Endothelial cell of umbilical vein (primary cell): ENCODE measurements around the gene PPP1R12C. TPM values are rescaled to one million over a fixed set of nuclear protein-coding genes. Genes with fewer than 3 reads are reported as not detected.
A peak's percentile ranks its signal among the peaks of the same experiment; 100 is the strongest.

Source experiments
- BruUV-seq: library from RNA; stranded (reverse); fragments of 400-500 nt; replicated peaks from 2 replicates; lab custom pipeline; 2021; lab: Mats Ljungman, UMichigan
- CTCF ChIA-PET: fragments of 300-600, 350-600 bp; sonication (Branson Sonifier 250); formaldehyde crosslinking; loops from one replicate; lab custom pipeline; 2021; ENCODE audit warnings: antibody characterized with exemption, inconsistent platforms; lab: Charles Lee
- POLR2A ChIA-PET: fragments of 300-600, 350-600 bp; sonication (Branson Sonifier 250); formaldehyde crosslinking; loops from one replicate; lab custom pipeline; 2021; ENCODE audit warnings: antibody characterized with exemption, inconsistent platforms; lab: Charles Lee
- DNase-seq: peaks from one replicate; pipeline ENCODE4 v3.0.0-alpha.2; 2011; ENCODE audit warnings: low read depth, low spot score
- FAIRE-seq: peaks from 2 replicates; lab custom pipeline; 2011; peaks lifted over from hg19 to GRCh38; lab: Jason Lieb, UNC
- H2AFZ ChIP-seq: 2 replicates; pipeline ENCODE4 v1.6.0; 2012; ENCODE audit warnings: low read depth, low read length, control low read depth, inconsistent platforms
- H3K27ac ChIP-seq: 2 replicates; pipeline ENCODE4 v1.5.1; 2011; ENCODE audit warnings: low read depth, mild to moderate bottlenecking, control low read depth, low read length, moderate library complexity; ENCODE audit not compliant: insufficient read depth
- H3K27me3 ChIP-seq, 2 experiments: 2 replicates each; pipeline versions ENCODE4 v1.6.0 to v1.6.1; 2011; ENCODE audit warnings: low read length in 2 of 2, mixed read lengths in 1 of 2; ENCODE audit not compliant: control insufficient read depth in 2 of 2, insufficient read depth in 2 of 2
- H3K36me3 ChIP-seq, 2 experiments: 2 replicates in 1 of 2; 3 replicates in 1 of 2; pipeline ENCODE4 v1.5.1; 2011; ENCODE audit warnings: low read length in 2 of 2, mild to moderate bottlenecking in 1 of 2, moderate library complexity in 1 of 2; ENCODE audit not compliant: control insufficient read depth in 2 of 2, insufficient read depth in 2 of 2; ENCODE audit errors: extremely low read depth in 1 of 2
- H3K4me1 ChIP-seq: 3 replicates; pipeline ENCODE4 v1.5.1; 2011; ENCODE audit warnings: mild to moderate bottlenecking, low read length; ENCODE audit not compliant: control insufficient read depth, insufficient read depth; ENCODE audit errors: extremely low read depth
- H3K4me2 ChIP-seq: 2 replicates; pipeline ENCODE4 v1.6.1; 2011; ENCODE audit warnings: low read length, control low read depth, mixed read lengths; ENCODE audit not compliant: insufficient read depth
- H3K4me3 ChIP-seq, 3 experiments: fragments of 200-600 bp in 1 of 3; sonication (generic), shearing (Covaris generic) in 1 of 3; replicated peaks in 1 of 3; 2 replicates each; pipeline ENCODE4 v1.5.1; 2011 to 2016; ENCODE audit warnings: control low read depth in 3 of 3, low read length in 3 of 3, mild to moderate bottlenecking in 2 of 3, inconsistent platforms in 1 of 3, low read depth in 1 of 3, moderate library complexity in 1 of 3; ENCODE audit not compliant: insufficient read depth in 1 of 3
- H3K79me2 ChIP-seq: 2 replicates; pipeline ENCODE4 v1.6.0; 2012; ENCODE audit warnings: low read length, inconsistent platforms; ENCODE audit not compliant: control insufficient read depth, insufficient read depth
- H3K9ac ChIP-seq: replicated peaks from 2 replicates; pipeline ENCODE3; 2011; ENCODE audit warnings: low read length, control low read depth; ENCODE audit not compliant: insufficient read depth; ENCODE audit errors: extremely low read depth
- H3K9me1 ChIP-seq: replicated peaks from 3 replicates; pipeline ENCODE4 v1.6.0; 2011; ENCODE audit warnings: mild to moderate bottlenecking, low read length; ENCODE audit not compliant: control insufficient read depth, insufficient read depth; ENCODE audit errors: extremely low read depth
- H3K9me3 ChIP-seq: replicated peaks from 2 replicates; pipeline ENCODE4 v1.5.1; 2012; ENCODE audit warnings: low read length, inconsistent platforms; ENCODE audit not compliant: control insufficient read depth, insufficient read depth
- H4K20me1 ChIP-seq: replicated peaks from 2 replicates; pipeline ENCODE3; 2011; ENCODE audit warnings: mild to moderate bottlenecking, low read length; ENCODE audit not compliant: control insufficient read depth, insufficient read depth; ENCODE audit errors: extremely low read depth
- FOS ChIP-seq: IDR thresholded peaks from 2 replicates; pipeline ENCODE4 v1.6.1; 2011; ENCODE audit warnings: mild to moderate bottlenecking, low read length, moderate library complexity, borderline replicate concordance; ENCODE audit not compliant: insufficient read depth
- dilution Hi-C: fragments of 300-500 bp; cut with MboI; formaldehyde crosslinking; loops from one replicate; pipeline ENCODE4 v1.15.0; 2019; ENCODE audit warnings: low sequenced_read_pairs; ENCODE audit not compliant: extremely low pct_ligation_motif_present
- intact Hi-C: fragments of 100-400 bp; cut with micrococcal nuclease; formaldehyde crosslinking; loops from one replicate; pipeline ENCODE4 v1.10.0; 2022
- polyA plus RNA-seq, 4 experiments: library from polyadenylated mRNA; depleted of rRNA in 3 of 4; stranded (reverse) in 3 of 4; unstranded in 1 of 4; fragments of >200 nt; gene quantifications; 2 replicates each; pipeline versions ENCODE4 v1.2.1 to v1.2.3, GENCODE V29; 2011 to 2012; ENCODE audit warnings: missing spikeins in 1 of 4
- total RNA-seq: library from RNA; stranded (reverse); gene quantifications from 2 replicates; pipeline ENCODE4 v1.2.3, GENCODE V29; 2021
- TF ChIP-seq, protein P1 (sequence below), 2 donors: IDR thresholded peaks; 1 replicate in 1 of 2; 2 replicates in 1 of 2; pipeline ENCODE4 v1.5.1; 2011; ENCODE audit warnings: low read length in 2 of 2, mild to moderate bottlenecking in 2 of 2, moderate library complexity in 2 of 2, control low read depth in 1 of 2, inconsistent platforms in 1 of 2, low read depth in 1 of 2; ENCODE audit not compliant: insufficient read depth in 1 of 2; ENCODE audit errors: extremely low read depth in 1 of 2

The PPP1R12C gene
- total and polyA plus RNA-seq, 2 donors (not counting 3 experiments of a cell fraction or from before 2014, with no cell fraction given), result 69.5 to 149 TPM

GRCh38 chr19:55088543-55089341 lies 28.7 kb downstream of the PPP1R12C start:
- Histone ChIP-seq H3K4me3 (peak overlapping the region in 2 of 3 experiments; percentile 55 to 77), H3K9ac (peak overlapping the region; percentile 34), H3K79me2 (peaks cover 5% of the 10 kb centered on the region), H3K9me1 (no peaks in the 10 kb centered on the region), H4K20me1 (no peaks in the 10 kb centered on the region), H3K4me2 (peak overlapping the region; percentile 75), H3K27me3 (no peaks in the 10 kb centered on the region), H3K9me3 (no peaks in the 10 kb centered on the region), H3K27ac (peak overlapping the region; percentile 67), H3K36me3 (peaks cover 2 to 19% of the 10 kb centered on the region in 2 experiments), H2AFZ (no peak overlapping the region), H3K4me1 (peaks cover 18% of the 10 kb centered on the region)
- BruUV-seq, result no TSS peak
- DNase-seq (peak; percentile 70), FAIRE-seq (peak; percentile 82)
- TF ChIP-seq, protein P1, sequence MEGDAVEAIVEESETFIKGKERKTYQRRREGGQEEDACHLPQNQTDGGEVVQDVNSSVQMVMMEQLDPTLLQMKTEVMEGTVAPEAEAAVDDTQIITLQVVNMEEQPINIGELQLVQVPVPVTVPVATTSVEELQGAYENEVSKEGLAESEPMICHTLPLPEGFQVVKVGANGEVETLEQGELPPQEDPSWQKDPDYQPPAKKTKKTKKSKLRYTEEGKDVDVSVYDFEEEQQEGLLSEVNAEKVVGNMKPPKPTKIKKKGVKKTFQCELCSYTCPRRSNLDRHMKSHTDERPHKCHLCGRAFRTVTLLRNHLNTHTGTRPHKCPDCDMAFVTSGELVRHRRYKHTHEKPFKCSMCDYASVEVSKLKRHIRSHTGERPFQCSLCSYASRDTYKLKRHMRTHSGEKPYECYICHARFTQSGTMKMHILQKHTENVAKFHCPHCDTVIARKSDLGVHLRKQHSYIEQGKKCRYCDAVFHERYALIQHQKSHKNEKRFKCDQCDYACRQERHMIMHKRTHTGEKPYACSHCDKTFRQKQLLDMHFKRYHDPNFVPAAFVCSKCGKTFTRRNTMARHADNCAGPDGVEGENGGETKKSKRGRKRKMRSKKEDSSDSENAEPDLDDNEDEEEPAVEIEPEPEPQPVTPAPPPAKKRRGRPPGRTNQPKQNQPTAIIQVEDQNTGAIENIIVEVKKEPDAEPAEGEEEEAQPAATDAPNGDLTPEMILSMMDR (IDR thresholded peaks at IDR 0.05; ENCODE audit: extremely low read depth in 1 of 2, insufficient read depth in 1 of 2, low read depth in 1 of 2, low read length in 2 of 2), result peak; percentile 38 to 72
- TF ChIP-seq FOS, result no peak
- intact Hi-C loops, result loop anchor here (1.0 to 5.0 kb wide), 3 partner anchors 44 to 554 kb away; partner anchors contain the start of genes ZNF580 and ZNF581
- CTCF ChIA-PET, result interaction anchor here (0.7 to 3.7 kb wide), 19 partner anchors 8 to 543 kb away, joined by 3 to 51 read pairs (median 5); partner anchors contain the start of genes DNAAF3, PPP1R12C, RDH13 and TMEM238
- POLR2A ChIA-PET, result interaction anchor here (0.6 kb wide), 1 partner anchor 625 kb away, joined by 5 read pairs; the partner anchor contains the start of gene LENG9
- dilution Hi-C loops, result no loop called here
